HepG2 (cell line): ENCODE measurements around the gene ANO3. TPM values are rescaled to one million over a fixed set of nuclear protein-coding genes. Genes with fewer than 3 reads are reported as not detected.

Experiments
- CENPBD1 ChIP-seq: sonication (generic); formaldehyde crosslinking; IDR thresholded peaks from 2 replicates; pipeline ENCODE4 v1.8.0; 2022; ENCODE audit warnings: missing genetic modification reagents, low read depth, mild to moderate bottlenecking, borderline replicate concordance
- KDM5A ChIP-seq: fragments of 200-600 bp; sonication (generic); IDR thresholded peaks from 2 replicates; pipeline ENCODE4 v1.7.0; 2018; ENCODE audit warnings: antibody characterized with exemption, mild to moderate bottlenecking, low read length, borderline replicate concordance
- SMARCC2 ChIP-seq: fragments of 450-650 bp; IDR thresholded peaks from 2 replicates; pipeline ENCODE4 v1.6.1; 2017; ENCODE audit warnings: antibody characterized with exemption, mild to moderate bottlenecking
- SRSF9 ChIP-seq: fragments of 200-400 bp; formaldehyde crosslinking; IDR thresholded peaks from 2 replicates; pipeline ENCODE4 v1.6.1; 2018; ENCODE audit warnings: borderline replicate concordance, mild to moderate bottlenecking, low read depth, low read length; ENCODE audit not compliant: insufficient read depth, poor library complexity, severe bottlenecking
- TEAD3 ChIP-seq: optimal IDR thresholded peaks from 2 replicates; pipeline ENCODE3; 2016; ENCODE audit warnings: borderline replicate concordance
- ZBTB7B ChIP-seq: sonication (generic); formaldehyde crosslinking; IDR thresholded peaks from 2 replicates; pipeline ENCODE4 v1.4.0; 2020; ENCODE audit warnings: missing genetic modification reagents
- ZNF607 ChIP-seq: sonication (generic); formaldehyde crosslinking; IDR thresholded peaks from 2 replicates; pipeline ENCODE4 v1.5.1; 2020; ENCODE audit warnings: missing genetic modification reagents, mild to moderate bottlenecking, borderline replicate concordance
- polyA plus RNA-seq, 8 experiments: library from polyadenylated mRNA; depleted of rRNA in 3 of 8; stranded (reverse) in 7 of 8; unstranded in 1 of 8; fragments of >200 nt; fragmentation: Illumina TruSeq in 4 of 8; extraction: Trizol in 4 of 8; gene quantifications; 2 replicates each; pipeline versions ENCODE4 v1.2.1 to v1.2.3, GENCODE V29; 2011 to 2016; ENCODE audit warnings: low read depth in 4 of 8, missing spikeins in 1 of 8, mixed read lengths in 1 of 8; ENCODE audit not compliant: insufficient read depth in 1 of 8
- total RNA-seq, 5 experiments: library from RNA; depleted of rRNA; stranded (reverse); fragments of >200 nt; fragmentation: Illumina TruSeq; extraction: Trizol; gene quantifications; 2 replicates each; pipeline ENCODE4 v1.2.3, GENCODE V29; 2016; ENCODE audit warnings: low read depth in 1 of 5
- TF ChIP-seq, protein P1 (sequence below): IDR thresholded peaks from 2 replicates; pipeline ENCODE4 v1.6.1; 2016; ENCODE audit warnings: control low read depth
- TF ChIP-seq, protein P2 (sequence below), 2 experiments: IDR thresholded peaks; 2 replicates each; pipeline ENCODE4 v1.6.1; 2011 to 2012; ENCODE audit warnings: low read length in 2 of 2, borderline replicate concordance in 1 of 2, low read depth in 1 of 2, mild to moderate bottlenecking in 1 of 2, moderate library complexity in 1 of 2

ANO3 gene
- total and polyA plus RNA-seq, 2 of the 13 experiments (the other 11 are each of a cell fraction or from before 2014, with no cell fraction given) = 0.17 to 0.44 TPM

DNA sequence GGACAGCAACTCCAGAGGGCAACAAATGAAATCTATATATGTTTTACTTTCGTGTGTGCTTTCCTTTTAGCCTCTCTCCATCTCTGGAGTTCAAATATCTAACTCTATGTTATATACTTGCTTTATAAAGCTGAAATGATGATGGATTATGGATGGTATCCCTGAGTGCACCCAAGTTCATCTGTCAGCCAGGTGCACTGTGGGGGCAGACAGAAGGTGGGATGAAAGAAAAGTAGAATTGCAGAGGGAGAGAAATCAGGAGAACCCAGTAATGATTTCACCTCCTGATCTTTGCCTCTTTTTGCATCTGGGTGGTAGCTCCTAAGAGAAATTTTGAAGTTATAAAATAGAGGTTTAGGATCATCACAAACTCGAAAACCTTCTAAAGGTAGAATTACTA is 237.7 kb downstream of the ANO3 start (continued):
- TF ChIP-seq CENPBD1 (CRISPR knock-in tag) = no peak
- TF ChIP-seq, protein P1, sequence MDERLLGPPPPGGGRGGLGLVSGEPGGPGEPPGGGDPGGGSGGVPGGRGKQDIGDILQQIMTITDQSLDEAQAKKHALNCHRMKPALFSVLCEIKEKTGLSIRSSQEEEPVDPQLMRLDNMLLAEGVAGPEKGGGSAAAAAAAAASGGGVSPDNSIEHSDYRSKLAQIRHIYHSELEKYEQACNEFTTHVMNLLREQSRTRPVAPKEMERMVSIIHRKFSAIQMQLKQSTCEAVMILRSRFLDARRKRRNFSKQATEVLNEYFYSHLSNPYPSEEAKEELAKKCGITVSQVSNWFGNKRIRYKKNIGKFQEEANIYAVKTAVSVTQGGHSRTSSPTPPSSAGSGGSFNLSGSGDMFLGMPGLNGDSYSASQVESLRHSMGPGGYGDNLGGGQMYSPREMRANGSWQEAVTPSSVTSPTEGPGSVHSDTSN (CRISPR knock-in tag) = no peak
- TF ChIP-seq, protein P2, sequence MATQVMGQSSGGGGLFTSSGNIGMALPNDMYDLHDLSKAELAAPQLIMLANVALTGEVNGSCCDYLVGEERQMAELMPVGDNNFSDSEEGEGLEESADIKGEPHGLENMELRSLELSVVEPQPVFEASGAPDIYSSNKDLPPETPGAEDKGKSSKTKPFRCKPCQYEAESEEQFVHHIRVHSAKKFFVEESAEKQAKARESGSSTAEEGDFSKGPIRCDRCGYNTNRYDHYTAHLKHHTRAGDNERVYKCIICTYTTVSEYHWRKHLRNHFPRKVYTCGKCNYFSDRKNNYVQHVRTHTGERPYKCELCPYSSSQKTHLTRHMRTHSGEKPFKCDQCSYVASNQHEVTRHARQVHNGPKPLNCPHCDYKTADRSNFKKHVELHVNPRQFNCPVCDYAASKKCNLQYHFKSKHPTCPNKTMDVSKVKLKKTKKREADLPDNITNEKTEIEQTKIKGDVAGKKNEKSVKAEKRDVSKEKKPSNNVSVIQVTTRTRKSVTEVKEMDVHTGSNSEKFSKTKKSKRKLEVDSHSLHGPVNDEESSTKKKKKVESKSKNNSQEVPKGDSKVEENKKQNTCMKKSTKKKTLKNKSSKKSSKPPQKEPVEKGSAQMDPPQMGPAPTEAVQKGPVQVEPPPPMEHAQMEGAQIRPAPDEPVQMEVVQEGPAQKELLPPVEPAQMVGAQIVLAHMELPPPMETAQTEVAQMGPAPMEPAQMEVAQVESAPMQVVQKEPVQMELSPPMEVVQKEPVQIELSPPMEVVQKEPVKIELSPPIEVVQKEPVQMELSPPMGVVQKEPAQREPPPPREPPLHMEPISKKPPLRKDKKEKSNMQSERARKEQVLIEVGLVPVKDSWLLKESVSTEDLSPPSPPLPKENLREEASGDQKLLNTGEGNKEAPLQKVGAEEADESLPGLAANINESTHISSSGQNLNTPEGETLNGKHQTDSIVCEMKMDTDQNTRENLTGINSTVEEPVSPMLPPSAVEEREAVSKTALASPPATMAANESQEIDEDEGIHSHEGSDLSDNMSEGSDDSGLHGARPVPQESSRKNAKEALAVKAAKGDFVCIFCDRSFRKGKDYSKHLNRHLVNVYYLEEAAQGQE (IDR thresholded peaks at IDR 0.05; ENCODE audit: borderline replicate concordance in 1 of 2, low read depth in 1 of 2, low read length in 2 of 2) = no peak
- TF ChIP-seq SMARCC2 = no peak
- TF ChIP-seq ZNF607 (CRISPR knock-in tag) = no peak
- TF ChIP-seq KDM5A = no peak
- no peak for TF ChIP-seq TEAD3 (CRISPR knock-in tag)
- no peak for TF ChIP-seq ZBTB7B (CRISPR knock-in tag)
- TF ChIP-seq SRSF9 = no peak
